ENCODE measurements around the gene BAIAP2L1.

The BAIAP2L1 gene

GRCh38 chr7:98289333-98289875 is 111.5 kb downstream of the BAIAP2L1 start:
- DNase-seq, result no peak

GRCh38 chr7:98288064-98288823 is 112.6 kb downstream of the BAIAP2L1 start:
- DNase-seq, result no peak

DNA sequence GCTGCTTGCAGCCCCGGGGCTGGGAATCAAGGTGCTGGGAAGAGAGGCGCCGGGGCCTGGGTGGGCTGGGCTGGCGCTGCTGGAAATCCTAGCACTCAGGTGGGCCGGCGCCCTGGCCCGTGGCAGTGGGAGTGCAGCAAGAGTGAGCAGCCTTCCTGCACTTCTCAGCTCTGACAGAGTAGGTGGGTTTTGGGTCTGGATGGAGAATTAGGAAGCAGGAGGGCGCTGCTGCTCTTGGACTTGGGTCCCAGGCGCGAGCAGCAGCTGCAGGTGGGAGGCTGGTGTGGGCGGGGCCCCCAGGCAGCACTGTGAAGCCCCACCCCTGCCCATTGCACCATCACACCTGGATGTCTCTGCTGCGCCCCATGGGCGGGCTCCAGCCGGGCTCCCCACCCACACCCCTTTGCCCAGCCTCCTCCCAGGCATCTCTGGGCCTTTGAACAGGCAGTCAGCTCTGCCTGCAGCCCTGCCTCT is 113.4 kb downstream of the BAIAP2L1 start:
- no peak for DNase-seq

DNA sequence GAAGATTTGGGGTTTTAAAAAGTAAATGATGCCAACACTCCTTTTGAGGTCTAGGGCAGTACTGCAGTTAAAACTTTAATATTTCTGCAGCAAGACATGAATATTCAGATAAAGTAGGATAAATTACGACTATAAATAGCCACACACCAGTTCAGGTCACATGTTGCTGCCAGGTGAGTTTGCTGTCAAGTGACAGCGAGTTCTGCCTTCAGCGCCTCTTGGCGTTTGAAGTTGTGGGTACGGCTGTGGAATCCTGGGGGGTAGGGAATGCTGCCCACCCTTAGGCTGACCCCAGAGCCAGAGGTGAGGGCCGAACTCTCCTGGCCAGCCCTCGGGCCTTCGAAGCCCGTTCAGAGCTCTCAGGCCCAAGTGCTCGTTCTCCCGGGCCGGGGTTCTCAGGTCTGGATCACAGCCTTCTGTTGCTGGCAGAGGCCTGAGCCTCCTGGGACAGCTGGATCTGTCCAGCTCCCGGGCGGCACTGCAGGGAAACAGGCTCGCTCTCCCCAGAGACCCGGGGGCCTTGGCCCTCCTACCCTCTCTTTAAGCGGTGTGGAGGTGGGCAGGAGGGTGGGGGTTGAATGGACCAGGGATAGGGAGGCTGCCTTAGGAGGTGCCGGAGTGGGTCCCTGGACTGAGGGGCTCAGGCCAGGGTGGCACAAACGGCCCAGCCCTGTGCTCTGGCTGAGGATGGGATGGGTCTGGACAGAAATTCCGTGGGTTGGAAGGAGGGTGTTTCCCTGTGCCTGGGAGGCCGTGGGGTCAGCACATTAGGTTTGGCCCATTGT is 114.0 kb downstream of the BAIAP2L1 start:
- DNase-seq, result no peak

DNA sequence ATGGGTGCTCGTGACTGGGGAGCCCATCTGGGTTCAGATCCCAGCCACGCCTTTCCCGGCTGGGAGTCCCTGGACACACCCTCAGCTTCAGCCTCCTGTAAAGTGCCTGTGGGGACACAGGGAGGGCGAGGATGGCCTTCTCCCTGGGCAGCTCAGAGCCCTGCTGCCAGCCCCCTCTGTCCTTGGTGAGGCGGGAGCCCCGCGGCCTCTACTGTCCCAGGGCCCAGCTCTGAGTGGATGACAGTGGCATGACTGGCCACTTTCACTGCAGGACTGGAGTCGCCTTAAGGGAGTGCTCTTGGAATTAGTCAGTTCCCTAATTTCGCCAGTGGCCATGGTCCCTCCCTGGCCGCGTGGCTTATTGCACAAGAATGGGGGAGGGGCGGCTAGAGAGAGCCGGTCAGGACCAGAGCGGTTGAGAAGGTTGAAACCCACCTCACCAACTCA is 114.8 kb downstream of the BAIAP2L1 start:
- DNase-seq, result peak; percentile 54

GRCh38 chr7:98285157-98286092 is 115.5 kb downstream of the BAIAP2L1 start:
- DNase-seq, result no peak

- no peak for DNase-seq
Measured at GRCh38 chr7:98284335-98285036, 116.4 kb downstream of the BAIAP2L1 start.

- DNase-seq, result no peak
Measured at GRCh38 chr7:98283887-98284222, 117.0 kb downstream of the BAIAP2L1 start.

GRCh38 chr7:98283127-98283886 is 117.6 kb downstream of the BAIAP2L1 start:
- DNase-seq, result peak; percentile 39

DNA sequence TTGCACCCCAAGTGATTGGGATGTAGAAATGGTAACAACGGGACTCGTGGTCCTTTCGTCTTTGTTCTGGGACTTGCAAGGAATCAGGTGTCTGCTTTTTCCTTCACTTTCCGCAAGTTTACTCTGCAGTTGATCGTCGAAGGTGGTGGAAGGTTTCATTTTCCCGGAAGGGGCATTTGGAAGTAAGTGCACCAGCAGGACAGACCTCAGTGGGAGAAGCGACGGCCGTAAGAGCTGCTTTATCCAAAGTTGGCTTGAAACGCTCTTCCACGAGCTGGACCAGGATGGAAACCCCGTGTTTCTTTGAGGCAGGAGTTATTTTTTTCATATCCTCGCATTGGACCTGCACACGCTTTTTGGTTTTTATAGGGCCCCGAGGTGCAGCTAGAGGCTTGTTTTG is 118.2 kb downstream of the BAIAP2L1 start:
- no peak for DNase-seq

DNA sequence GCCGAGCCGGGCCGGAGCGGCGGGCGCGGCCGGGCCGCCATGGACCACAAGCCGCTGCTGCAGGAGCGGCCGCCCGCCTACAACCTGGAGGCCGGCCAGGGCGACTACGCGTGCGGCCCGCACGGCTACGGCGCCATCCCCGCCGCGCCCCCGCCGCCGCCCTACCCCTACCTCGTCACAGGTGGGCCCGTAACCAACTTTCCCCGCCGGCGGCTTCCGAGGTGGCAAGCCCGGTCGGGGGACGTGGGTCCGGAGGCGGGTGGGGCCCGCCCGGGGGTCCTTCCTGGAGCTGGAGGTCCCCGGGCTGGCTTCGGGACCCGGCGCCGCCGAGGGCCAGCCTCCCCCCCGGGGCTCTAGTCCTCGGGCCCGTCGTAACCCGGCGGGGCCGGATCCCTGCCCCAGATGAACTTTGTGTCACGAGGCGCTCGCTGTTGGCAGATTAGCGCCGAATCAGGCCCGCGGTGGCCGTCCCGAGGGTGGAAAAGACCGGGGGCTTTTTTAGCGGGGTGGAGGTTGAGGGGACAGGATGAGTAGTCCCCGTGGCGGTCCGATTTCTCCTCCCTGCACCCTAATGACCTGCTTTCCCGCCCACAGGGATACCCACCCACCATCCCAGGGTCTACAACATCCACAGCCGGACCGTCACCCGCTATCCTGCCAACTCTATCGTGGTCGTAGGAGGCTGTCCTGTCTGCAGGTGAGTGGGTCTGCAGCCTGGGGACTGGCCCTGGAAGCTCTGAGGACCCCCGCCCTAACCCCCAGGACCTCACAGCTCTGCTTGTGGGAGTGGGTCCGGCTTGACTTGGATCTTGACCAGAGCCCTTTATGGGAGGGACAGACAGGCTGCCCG is 118.9 kb downstream of the BAIAP2L1 start:
- DNase-seq, result peak; percentile 59

- peak; percentile 97 for DNase-seq
Measured at GRCh38 chr7:98280791-98281756, 119.8 kb downstream of the BAIAP2L1 start, which contains the start of gene BRI3. Gene BRI3 (plus strand): TSS chr7:98281686. CDS start chr7:98281796, 110 bp downstream.

DNA sequence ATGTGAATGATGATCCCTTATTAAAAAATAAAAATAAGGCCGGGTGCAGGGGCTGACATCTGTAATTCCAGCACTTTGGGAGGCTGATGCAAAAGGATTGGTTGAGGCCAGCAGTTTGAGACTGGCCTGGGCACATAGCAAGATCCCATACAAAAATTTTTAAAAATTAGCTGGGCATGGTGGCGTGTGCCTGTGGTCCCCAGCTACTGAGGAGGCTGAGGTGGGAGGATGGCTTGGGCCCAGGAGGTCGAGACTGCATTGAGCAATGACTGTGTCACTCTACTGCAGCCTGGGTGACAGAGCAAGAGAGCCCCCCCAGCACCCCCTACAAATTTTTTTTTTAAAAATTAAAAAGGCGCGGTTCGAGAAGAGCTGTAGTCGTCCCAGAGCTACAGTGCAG is 120.6 kb downstream of the BAIAP2L1 start:
- DNase-seq, result no peak

- DNase-seq, result no peak
Measured at GRCh38 chr7:98278936-98279335, 122.0 kb downstream of the BAIAP2L1 start.

- DNase-seq, result no peak
Measured at GRCh38 chr7:98278408-98278807, 122.5 kb downstream of the BAIAP2L1 start.

- DNase-seq, result peak; percentile 74
Measured at GRCh38 chr7:98276241-98276761, 124.6 kb downstream of the BAIAP2L1 start.

GRCh38 chr7:98267303-98267702 is 133.6 kb downstream of the BAIAP2L1 start:
- no peak for DNase-seq

DNA sequence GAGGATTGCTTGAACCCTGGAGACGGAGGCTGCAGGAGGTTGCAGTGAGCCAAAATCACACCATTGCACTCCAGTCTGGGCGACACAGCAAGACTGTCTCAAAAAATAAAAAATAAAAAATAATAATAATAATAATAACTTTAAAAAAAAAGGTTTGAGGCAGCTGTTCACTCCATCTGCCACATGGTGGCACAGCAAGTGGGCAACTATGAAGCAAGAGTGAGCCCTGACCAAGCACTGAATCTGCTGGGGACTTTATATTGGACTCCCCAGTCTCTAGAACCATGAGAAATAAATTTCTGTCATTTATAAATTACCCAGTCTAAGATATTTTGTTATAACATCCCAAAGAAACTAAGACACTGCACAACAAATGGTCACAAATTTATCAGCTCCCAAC is 134.1 kb downstream of the BAIAP2L1 start:
- DNase-seq, result peak; percentile 41

DNA sequence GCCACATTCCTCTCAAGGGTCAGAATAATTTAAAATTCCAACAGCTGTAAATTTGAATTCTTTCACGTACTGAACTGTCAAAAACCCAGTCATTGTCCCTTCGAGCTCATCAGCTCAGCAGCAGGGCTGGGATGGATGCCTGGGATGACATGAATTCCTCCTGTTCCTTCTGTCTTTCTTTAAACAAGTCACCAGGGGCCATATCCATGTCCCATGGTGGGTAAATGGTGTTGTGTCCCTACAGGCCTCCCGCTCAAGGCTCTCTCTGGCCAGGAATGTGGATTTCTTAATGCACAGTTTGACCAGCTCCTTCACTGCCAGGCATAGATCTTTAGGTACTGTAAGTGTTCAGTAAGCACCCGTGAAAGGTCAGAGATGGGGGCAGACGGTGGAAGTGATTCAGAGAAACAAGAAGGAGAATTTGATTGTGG is 135.0 kb downstream of the BAIAP2L1 start:
- no peak for DNase-seq

Measured in OCI-M1 (cell line).